Kidney (tissue), 14 donors: Measurements from ENCODE around the gene TMEM94. TPM values are rescaled to one million over a fixed set of nuclear protein-coding genes. Genes with fewer than 3 reads are reported as not detected.
A peak's percentile ranks its signal among the peaks of the same experiment; 100 is the strongest.
"Not testable (repeated sequence)": the region's sequence is repeated elsewhere in the genome, so short reads cannot be mapped to it uniquely, and the experiment has no call there.

Source experiments
- DNase-seq, 5 donors: peaks; one replicate each; pipeline ENCODE4 v3.0.0-alpha.2; 2013 to 2020
- FAIRE-seq: peaks from 2 replicates; lab custom pipeline; 2012; peaks lifted over from hg19 to GRCh38; lab: Jason Lieb, UNC
- H3K27ac ChIP-seq, 2 donors: one replicate each; pipeline ENCODE4 v1.7.0; 2013; ENCODE audit warnings: low read depth in 2 of 2, low read length in 2 of 2, inconsistent platforms in 1 of 2
- H3K27me3 ChIP-seq: one replicate; pipeline ENCODE4 v1.7.1; 2013; ENCODE audit warnings: low read length, inconsistent platforms; ENCODE audit not compliant: control insufficient read depth, insufficient read depth
- H3K36me3 ChIP-seq, 3 donors: one replicate each; pipeline versions ENCODE4 v1.7.0 to v1.7.1; 2013; ENCODE audit warnings: low read length in 3 of 3, control low read depth in 1 of 3, inconsistent platforms in 1 of 3; ENCODE audit not compliant: insufficient read depth in 3 of 3, control insufficient read depth in 2 of 3
- H3K4me1 ChIP-seq, 3 donors: one replicate each; pipeline versions ENCODE4 v1.7.0 to v1.7.1; 2013; ENCODE audit warnings: low read length in 3 of 3, inconsistent platforms in 1 of 3, low read depth in 1 of 3; ENCODE audit not compliant: control insufficient read depth in 2 of 3, insufficient read depth in 2 of 3
- H3K4me3 ChIP-seq, 3 donors: one replicate each; pipeline versions ENCODE4 v1.7.0 to v1.8.1; 2013; ENCODE audit warnings: low read length in 3 of 3, control low read depth in 1 of 3, inconsistent platforms in 1 of 3
- H3K9ac ChIP-seq, 3 donors: one replicate each; pipeline versions ENCODE4 v1.7.0 to v1.7.1; 2013; ENCODE audit warnings: low read length in 3 of 3, control low read depth in 1 of 3, inconsistent platforms in 1 of 3
- H3K9me3 ChIP-seq, 3 donors: one replicate each; pipeline versions ENCODE4 v1.7.0 to v1.7.1; 2013; ENCODE audit warnings: low read length in 3 of 3, control low read depth in 1 of 3, inconsistent platforms in 1 of 3; ENCODE audit not compliant: control insufficient read depth in 2 of 3, insufficient read depth in 1 of 3
- intact Hi-C: fragments of 100-400 bp; cut with DNase I; formaldehyde crosslinking; loops from one replicate; pipeline ENCODE4 v1.11.1; 2022
- polyA plus RNA-seq: library from polyadenylated mRNA; stranded (reverse); fragments of 350-450 nt; fragmentation: Illumina TruSeq; extraction: RNeasy Lipid Tissue Mini Kit (QIAGEN cat#74804); gene quantifications from one replicate; pipeline ENCODE4 v1.2.3, GENCODE V29; 2014; ENCODE audit warnings: low read depth, low replicate concordance; ENCODE audit not compliant: insufficient read depth
- total RNA-seq: library from RNA; stranded (reverse); fragmentation: NEBNext Ultra II Directional; extraction: Animal tissue kit (Norgen Biotek cat#: 25700); gene quantifications from one replicate; pipeline ENCODE4 v1.2.1, GENCODE V29; 2021
- TF ChIP-seq, protein P1 (sequence below): IDR thresholded peaks from 3 replicates; pipeline ENCODE4 v1.5.1; 2012; ENCODE audit warnings: mild to moderate bottlenecking, moderate library complexity, borderline replicate concordance; ENCODE audit not compliant: insufficient read depth; ENCODE audit errors: extremely low read depth
- donor health status: control.
- donor health status: control.
- donor health status: control.
- donor health status: control.
- donor health status: control.
- donor health status: DM: yes; HTN: yes; CAD: no.
- donor health status: Normal renal cell carcinoma (clear cell type).

Gene TMEM94
- total and polyA plus RNA-seq, 2 donors from 2014 or later, result 49.6 to 82.6 TPM

DNA sequence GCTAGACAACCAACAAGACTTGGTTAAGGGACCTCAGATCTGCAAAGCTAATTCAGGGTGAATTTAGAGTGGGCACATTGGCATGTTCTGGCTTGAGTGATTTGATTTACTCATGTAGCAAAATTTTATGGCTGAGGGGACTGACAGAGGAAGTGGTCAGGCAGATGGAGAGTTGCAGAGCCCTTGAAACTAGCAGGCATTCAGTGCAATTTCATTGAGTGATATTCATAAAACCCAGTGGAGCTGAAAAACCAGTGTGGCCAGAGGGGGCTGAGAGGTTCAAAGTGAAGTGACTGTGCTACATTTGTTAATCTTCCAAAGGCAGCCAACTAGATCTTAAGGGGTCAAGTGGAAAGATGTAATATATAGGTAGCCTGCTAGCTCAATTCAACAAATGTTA is 2.2 kb upstream of the TMEM94 start:
- no peak overlapping the region for H3K9ac ChIP-seq
- no peaks in the 10 kb centered on the region for H3K36me3 ChIP-seq
- intact Hi-C loops, result no loop called here
- H3K4me1 ChIP-seq, result peaks cover 2 to 15% (median 13%) of the 10 kb centered on the region in 3 donors
- DNase-seq, result peak in 2 of 5 donors; percentile 37 to 49
- FAIRE-seq, result no peak
- H3K27ac ChIP-seq, result no peak overlapping the region
- no peaks in the 10 kb centered on the region for H3K9me3 ChIP-seq
- no peaks in the 10 kb centered on the region for H3K27me3 ChIP-seq
- no peak overlapping the region for H3K4me3 ChIP-seq
- TF ChIP-seq, protein P1, sequence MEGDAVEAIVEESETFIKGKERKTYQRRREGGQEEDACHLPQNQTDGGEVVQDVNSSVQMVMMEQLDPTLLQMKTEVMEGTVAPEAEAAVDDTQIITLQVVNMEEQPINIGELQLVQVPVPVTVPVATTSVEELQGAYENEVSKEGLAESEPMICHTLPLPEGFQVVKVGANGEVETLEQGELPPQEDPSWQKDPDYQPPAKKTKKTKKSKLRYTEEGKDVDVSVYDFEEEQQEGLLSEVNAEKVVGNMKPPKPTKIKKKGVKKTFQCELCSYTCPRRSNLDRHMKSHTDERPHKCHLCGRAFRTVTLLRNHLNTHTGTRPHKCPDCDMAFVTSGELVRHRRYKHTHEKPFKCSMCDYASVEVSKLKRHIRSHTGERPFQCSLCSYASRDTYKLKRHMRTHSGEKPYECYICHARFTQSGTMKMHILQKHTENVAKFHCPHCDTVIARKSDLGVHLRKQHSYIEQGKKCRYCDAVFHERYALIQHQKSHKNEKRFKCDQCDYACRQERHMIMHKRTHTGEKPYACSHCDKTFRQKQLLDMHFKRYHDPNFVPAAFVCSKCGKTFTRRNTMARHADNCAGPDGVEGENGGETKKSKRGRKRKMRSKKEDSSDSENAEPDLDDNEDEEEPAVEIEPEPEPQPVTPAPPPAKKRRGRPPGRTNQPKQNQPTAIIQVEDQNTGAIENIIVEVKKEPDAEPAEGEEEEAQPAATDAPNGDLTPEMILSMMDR, result no peak

DNA sequence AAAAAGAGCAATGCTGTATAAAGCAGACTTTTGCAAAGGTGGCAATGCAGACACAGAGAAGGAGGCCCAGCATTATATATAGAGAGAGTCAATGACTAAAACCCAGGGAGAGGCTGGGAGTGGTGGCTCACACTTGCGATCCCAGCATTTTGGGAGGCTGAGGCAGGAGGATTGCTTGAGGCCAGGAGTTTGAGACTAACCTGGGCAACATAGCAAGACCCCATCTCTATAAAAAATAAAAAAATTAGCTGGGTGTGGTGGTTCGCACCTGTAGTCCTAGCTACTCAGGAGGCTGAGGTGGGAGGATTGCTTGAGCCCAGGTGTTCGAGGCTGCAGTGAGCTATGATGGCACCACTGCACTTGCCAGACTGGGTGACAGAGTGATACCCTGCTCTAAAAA is 1.8 kb upstream of the TMEM94 start:
- FAIRE-seq, intact Hi-C loops, DNase-seq, H3K27ac ChIP-seq, H3K27me3 ChIP-seq, H3K9me3 ChIP-seq, H3K4me3 ChIP-seq, H3K9ac ChIP-seq, H3K36me3 ChIP-seq: not testable (repeated sequence)
- H3K4me1 ChIP-seq, result peaks cover 2 to 19% (median 18%) of the 10 kb centered on the region in 3 donors

DNA sequence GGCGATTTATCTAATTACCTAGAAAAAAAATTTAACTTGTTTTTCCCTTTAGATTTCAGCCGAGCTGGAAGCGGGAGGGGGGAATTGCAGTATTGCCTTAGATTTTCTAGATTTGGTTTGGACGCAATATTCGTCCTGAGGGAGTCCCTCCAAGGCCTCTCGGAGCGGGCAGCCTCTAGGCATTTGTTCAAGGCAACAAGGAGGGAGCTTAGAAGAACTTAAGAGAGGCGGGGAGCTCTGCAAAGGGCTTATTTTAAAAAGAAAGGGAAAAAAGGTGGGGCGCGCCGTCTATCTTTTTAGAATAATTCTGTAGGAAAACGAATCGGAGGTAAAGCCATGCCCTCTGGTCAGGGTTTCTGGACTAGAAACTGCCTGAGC is 407 bp upstream of the TMEM94 start:
- TF ChIP-seq, protein P1, result no peak

DNA sequence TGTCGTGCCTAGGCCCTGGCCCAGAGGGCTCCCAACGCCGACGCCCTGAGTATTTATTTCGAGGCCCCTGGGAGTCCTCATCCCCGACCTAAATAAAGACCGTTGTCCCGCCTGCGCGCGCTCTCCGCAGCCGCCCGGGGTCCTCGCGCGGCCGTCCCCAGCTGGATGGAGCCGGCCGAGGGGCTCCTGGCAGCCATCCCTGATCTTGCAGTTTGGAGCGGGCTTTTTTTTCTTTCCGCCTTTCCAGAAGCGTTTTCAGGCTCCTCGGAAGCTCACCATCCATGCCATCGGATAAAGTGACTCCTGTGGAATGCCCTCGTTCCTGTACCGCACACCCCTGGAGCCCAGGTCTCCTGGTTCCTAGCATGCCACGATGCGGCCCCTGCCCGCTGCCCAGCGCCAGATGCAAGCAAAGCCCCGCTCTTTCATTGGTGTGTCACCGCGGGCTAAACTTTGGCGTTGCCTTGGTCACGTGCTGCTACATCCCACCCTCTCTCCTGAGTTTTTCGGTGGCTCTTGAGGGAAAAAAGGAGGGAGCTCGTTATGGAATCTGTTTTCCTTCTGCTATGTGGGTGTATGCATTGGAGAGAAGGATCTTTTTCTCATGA is 716 bp downstream of the TMEM94 start:
- Histone ChIP-seq H3K9ac (peak overlapping the region; percentile 68 to 94 (median 91)), H3K27ac (peak overlapping the region; percentile 69 to 82), H3K4me1 (peaks cover 2 to 23% (median 21%) of the 10 kb centered on the region in 3 donors), H3K27me3 (no peaks in the 10 kb centered on the region), H3K9me3 (no peaks in the 10 kb centered on the region), H3K4me3 (peak overlapping the region; percentile 77 to 89 (median 78)), H3K36me3 (no peaks in the 10 kb centered on the region)
- peak; percentile 77 to 89 (median 83) for DNase-seq
- intact Hi-C loops, result no loop called here
- TF ChIP-seq, protein P1, result no peak
- FAIRE-seq, result no peak

More for the DNA sequence above, 407 bp upstream of the TMEM94 start:
- Histone ChIP-seq H3K4me1 (peaks cover 2 to 23% (median 21%) of the 10 kb centered on the region in 3 donors), H3K27ac (peak overlapping the region; percentile 51 to 82), H3K36me3 (no peaks in the 10 kb centered on the region), H3K9me3 (no peaks in the 10 kb centered on the region), H3K27me3 (no peaks in the 10 kb centered on the region), H3K4me3 (peak overlapping the region; percentile 46 to 78 (median 75)), H3K9ac (peak overlapping the region in 2 of 3 donors; percentile 42 to 91)
- DNase-seq, result no peak
- intact Hi-C loops, result no loop called here
- FAIRE-seq, result no peak
